ENCODE measurements around the gene TOMM6.

The TOMM6 gene

DNA sequence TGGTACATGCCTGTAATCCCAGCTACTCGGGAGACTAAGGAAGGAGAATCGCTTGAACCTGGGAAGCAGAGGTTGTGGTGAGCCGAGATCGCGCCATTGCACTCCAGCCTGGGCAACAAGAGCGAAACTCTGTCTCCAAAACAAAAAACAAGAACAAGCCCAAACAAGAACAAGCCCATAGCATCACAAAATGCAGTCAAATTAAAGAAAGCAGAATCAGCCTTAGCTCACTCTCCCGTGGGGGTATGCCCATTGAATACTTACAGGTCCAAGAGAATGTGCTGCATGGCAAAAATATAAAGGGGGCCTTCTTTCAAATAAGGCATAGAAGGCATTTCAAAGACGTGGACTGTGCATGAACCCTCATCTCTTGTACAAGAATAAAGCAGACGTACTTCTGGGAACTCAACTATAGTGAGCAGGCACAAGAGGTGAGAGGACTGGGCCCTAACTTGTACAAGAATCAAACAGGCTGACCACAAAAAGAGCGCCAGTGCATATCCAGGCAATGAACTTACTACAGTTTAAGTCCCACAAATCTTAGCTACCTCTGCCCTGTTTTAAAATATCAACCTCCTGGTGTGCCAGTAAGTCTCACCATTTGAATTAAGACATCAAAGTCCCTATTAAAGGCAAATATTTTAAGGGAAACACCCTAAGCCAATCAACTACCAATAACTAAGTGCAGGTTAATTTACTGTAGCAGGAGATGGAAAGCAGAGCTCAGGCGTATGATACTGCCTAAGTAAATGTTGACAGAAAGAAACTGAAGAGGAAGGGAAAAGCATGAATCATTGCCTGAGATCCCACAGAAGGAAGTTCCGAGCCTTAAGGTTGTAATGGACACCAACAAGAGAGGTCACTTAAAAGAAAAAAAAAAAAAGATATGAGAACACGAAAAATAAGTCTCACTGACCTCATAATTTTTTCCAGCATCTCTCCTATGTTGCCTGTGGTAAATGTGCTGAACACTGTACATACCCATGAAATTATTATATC is 37.4 kb downstream of the TOMM6 start:
- no peak for DNase-seq

DNA sequence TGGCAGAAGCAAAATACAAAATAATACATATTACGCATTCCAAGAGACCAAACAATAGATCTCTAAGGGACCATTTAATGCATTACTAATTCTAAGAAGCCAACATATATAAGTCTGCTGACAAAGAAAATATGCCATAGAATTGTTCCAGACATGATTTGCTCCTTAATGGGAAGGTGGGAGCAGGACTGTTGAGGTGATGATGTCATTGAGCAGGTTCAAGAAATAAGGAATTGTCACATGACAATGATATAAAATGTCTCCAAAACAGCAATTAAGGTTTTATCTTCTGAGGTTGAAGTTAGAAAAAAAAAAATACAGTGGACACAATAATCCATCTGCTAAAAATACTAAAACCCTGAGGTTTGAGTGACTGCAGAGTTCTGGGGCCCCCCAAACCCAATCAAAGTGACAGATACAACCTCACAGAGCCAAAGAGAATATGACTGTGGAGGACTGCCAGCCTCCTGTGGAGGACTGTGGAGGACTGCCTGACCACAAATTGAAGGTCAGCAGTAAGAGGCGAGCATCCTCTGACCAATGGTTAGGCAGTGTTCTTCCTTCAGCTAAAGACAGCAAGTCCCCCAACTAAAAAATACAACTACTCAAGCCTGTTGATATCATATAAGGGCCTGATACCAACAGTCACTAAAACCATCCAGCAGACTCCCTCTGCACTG is 39.0 kb downstream of the TOMM6 start:
- DNase-seq = no peak

DNA sequence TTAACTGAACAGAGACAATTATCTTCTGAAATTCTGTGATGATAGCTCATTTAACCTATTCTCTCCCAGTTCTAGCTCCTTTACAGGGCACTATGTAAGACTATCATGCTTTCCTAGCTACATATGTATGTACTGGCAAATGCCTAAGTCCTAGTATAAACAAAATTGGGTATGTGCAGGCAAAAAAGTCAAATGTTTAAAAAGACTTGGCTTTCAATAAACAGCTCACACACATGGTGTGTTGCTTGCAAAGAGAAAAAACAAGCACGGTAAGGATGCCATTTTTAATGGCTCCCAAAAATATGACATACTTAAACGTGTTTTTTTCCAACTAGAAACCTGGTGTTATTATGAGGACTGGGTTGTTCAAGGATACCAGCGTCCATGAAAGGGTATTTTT is 44.8 kb downstream of the TOMM6 start:
- DNase-seq = no peak

DNA sequence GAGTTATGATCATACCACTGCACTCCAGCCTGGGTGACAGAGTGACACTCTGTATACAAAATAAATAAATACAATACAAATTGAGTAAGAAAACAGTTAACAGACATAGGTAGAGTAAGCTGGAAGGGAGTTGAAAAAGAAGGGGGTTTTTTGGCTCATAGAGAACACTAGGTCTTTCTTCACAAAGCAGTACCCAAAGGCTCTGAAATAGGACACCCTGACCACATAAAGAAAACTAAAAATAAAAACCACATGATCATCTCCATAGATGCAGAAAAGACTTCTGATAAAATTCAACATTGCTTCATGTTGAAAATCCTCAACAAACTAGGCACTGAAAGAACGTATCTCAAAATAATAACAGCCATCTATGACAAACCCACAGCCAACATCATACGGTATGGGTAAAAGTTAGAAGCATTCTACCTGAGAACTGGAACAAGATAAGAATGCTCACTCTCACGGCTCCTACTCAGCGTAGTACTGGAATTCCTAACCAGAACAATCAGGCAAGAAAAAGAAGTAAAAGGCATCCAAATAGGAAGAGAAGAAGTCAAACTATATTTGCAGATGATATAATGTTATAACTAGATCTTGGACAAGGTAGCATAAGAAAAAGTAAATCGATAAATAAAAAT is 48.6 kb downstream of the TOMM6 start:
- no peak for DNase-seq

DNA sequence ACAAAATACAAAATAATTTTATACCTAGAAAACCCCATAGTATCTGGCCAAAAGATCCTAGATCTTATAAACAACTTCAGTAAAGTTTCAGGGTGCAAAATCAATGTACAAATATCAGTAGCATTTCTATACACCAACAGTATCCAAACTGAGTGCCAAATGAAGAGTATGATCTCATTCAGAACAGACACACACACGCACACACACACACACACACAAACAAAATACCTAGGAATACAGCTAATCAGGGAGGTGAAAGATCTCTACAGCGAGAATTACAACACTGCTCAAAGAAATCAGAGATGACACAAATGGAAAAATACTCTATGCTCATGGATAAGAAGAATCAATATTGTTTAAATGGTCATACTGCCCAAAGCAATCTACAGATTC is 49.2 kb downstream of the TOMM6 start:
- DNase-seq = no peak
